Neural progenitor cell (in vitro differentiated cells): ENCODE data around the gene KLRF1. TPM values are rescaled to one million over a fixed set of nuclear protein-coding genes. Genes with fewer than 3 reads are reported as not detected.

ENCODE experiments used
- DNase-seq: peaks from one replicate; pipeline ENCODE4 v3.0.0-alpha.2; 2016; ENCODE audit warnings: low spot score
- H2AFZ ChIP-seq: fragments of 200-600 bp; sonication (generic); replicated peaks from 2 replicates; pipeline ENCODE4 v1.6.1; 2016; ENCODE audit warnings: antibody characterized with exemption
- H3F3A ChIP-seq: fragments of 200-600 bp; sonication (generic); 2 replicates; pipeline ENCODE4 v1.6.1; 2016; ENCODE audit warnings: antibody characterized with exemption, low read depth
- H3K27ac ChIP-seq: fragments of 200-600 bp; sonication (generic); 2 replicates; pipeline ENCODE4 v1.5.1; 2016; ENCODE audit warnings: mild to moderate bottlenecking
- H3K27me3 ChIP-seq: fragments of 200-600 bp; sonication (generic); 2 replicates; pipeline ENCODE4 v1.6.1; 2016; ENCODE audit warnings: mild to moderate bottlenecking, moderate library complexity
- H3K36me3 ChIP-seq: fragments of 200-600 bp; sonication (generic); 2 replicates; pipeline ENCODE4 v1.5.1; 2016
- H3K4me1 ChIP-seq: fragments of 200-600 bp; sonication (generic); 2 replicates; pipeline ENCODE4 v1.6.1; 2016; ENCODE audit warnings: mixed run types
- H3K4me2 ChIP-seq: fragments of 200-600 bp; sonication (generic); 2 replicates; pipeline ENCODE4 v1.6.1; 2016
- H3K4me3 ChIP-seq: fragments of 200-600 bp; sonication (generic); 2 replicates; pipeline ENCODE4 v1.5.1; 2016
- H3K79me2 ChIP-seq: fragments of 200-600 bp; sonication (generic); 2 replicates; pipeline ENCODE4 v1.6.1; 2016; ENCODE audit warnings: low read depth
- H3K9ac ChIP-seq: fragments of 200-600 bp; sonication (generic); 2 replicates; pipeline ENCODE4 v1.6.1; 2016
- H3K9me3 ChIP-seq: fragments of 200-600 bp; sonication (generic); 2 replicates; pipeline ENCODE4 v1.5.1; 2016; ENCODE audit warnings: low read depth
- H4K20me1 ChIP-seq: fragments of 200-600 bp; sonication (generic); 2 replicates; pipeline ENCODE4 v1.6.1; 2016; ENCODE audit warnings: low read depth
- H3K27ac Mint-ChIP-seq: 3 replicates; pipeline ENCODE4 v1.8.0; 2021; ENCODE audit warnings: mixed read lengths
- H3K27me3 Mint-ChIP-seq: 2 replicates; pipeline ENCODE4 v1.8.0; 2022; ENCODE audit warnings: low read depth, mild to moderate bottlenecking, inconsistent platforms, moderate library complexity, mixed read lengths; ENCODE audit not compliant: insufficient read depth
- H3K36me3 Mint-ChIP-seq: 3 replicates; pipeline ENCODE4 v1.8.0; 2021; ENCODE audit warnings: mixed read lengths
- H3K4me1 Mint-ChIP-seq: 3 replicates; pipeline ENCODE4 v1.8.0; 2021; ENCODE audit warnings: mixed read lengths
- H3K4me3 Mint-ChIP-seq: 3 replicates; pipeline ENCODE4 v1.8.0; 2021; ENCODE audit warnings: mild to moderate bottlenecking, moderate library complexity, mixed read lengths
- H3K9me3 Mint-ChIP-seq: 3 replicates; pipeline ENCODE4 v1.8.0; 2020; ENCODE audit warnings: mixed read lengths
- CTCF ChIP-seq: fragments of 200-600 bp; sonication (generic); IDR thresholded peaks from 2 replicates; pipeline ENCODE4 v1.5.1; 2017; ENCODE audit warnings: antibody characterized with exemption, mild to moderate bottlenecking
- EZH2 ChIP-seq: fragments of 200-600 bp; sonication (generic); IDR thresholded peaks from 2 replicates; pipeline ENCODE4 v1.6.1; 2017; ENCODE audit warnings: antibody characterized with exemption, mild to moderate bottlenecking, moderate library complexity
- EZH2phosphoT487 ChIP-seq: fragments of 200-600 bp; sonication (generic); IDR thresholded peaks from 2 replicates; pipeline ENCODE4 v1.6.1; 2017; ENCODE audit warnings: antibody characterized with exemption
- total RNA-seq: library from RNA; depleted of rRNA; stranded (reverse); fragments of >200 nt; gene quantifications from 2 replicates; pipeline ENCODE4 v1.2.3, GENCODE V29; 2015; ENCODE audit warnings: low replicate concordance

KLRF1 gene
- total RNA-seq, 1 donor from 2014 or later = not detected

- Histone ChIP-seq H3K27me3 (peaks cover 9% of the 10 kb centered on the region), H3K9me3 (no peaks in the 10 kb centered on the region), H3K4me2 (no peak overlapping the region), H3K4me1 (no peaks in the 10 kb centered on the region), H3K79me2 (no peaks in the 10 kb centered on the region), H3K9ac (no peak overlapping the region), H3K4me3 (no peak overlapping the region), H3K36me3 (no peaks in the 10 kb centered on the region), H3F3A (no peaks in the 10 kb centered on the region), H4K20me1 (no peaks in the 10 kb centered on the region), H3K27ac (no peak overlapping the region), H2AFZ (no peak overlapping the region)
- Mint-ChIP-seq H3K9me3 (no peaks in the 10 kb centered on the region), H3K27ac (no peak overlapping the region), H3K27me3 (peaks cover 6% of the 10 kb centered on the region), H3K4me3 (no peak overlapping the region), H3K4me1 (peaks cover 2% of the 10 kb centered on the region), H3K36me3 (no peaks in the 10 kb centered on the region)
- DNase-seq = no peak
- TF ChIP-seq CTCF = no peak
- TF ChIP-seq EZH2phosphoT487 = no peak
- TF ChIP-seq EZH2 = no peak
These were observed 17.9 kb upstream of the KLRF1 start for GRCh38 chr12:9809338-9809737.

GRCh38 chr12:9809866-9810265 lies 17.4 kb upstream of the KLRF1 start:
- no peak overlapping the region for H3K4me3 Mint-ChIP-seq
- Histone ChIP-seq H3K79me2 (no peaks in the 10 kb centered on the region), H3K9me3 (no peaks in the 10 kb centered on the region), H3K9ac (no peak overlapping the region), H3K4me1 (no peaks in the 10 kb centered on the region), H2AFZ (no peak overlapping the region), H3F3A (no peaks in the 10 kb centered on the region), H3K36me3 (no peaks in the 10 kb centered on the region), H3K4me2 (no peak overlapping the region), H3K27me3 (peaks cover 9% of the 10 kb centered on the region), H3K4me3 (no peak overlapping the region), H4K20me1 (no peaks in the 10 kb centered on the region), H3K27ac (no peak overlapping the region)
- no peaks in the 10 kb centered on the region for H3K36me3 Mint-ChIP-seq
- DNase-seq = no peak
- peaks cover 6% of the 10 kb centered on the region for H3K27me3 Mint-ChIP-seq
- no peak overlapping the region for H3K27ac Mint-ChIP-seq
- H3K9me3 Mint-ChIP-seq = no peaks in the 10 kb centered on the region
- peaks cover 2% of the 10 kb centered on the region for H3K4me1 Mint-ChIP-seq
- TF ChIP-seq CTCF (no peak), EZH2phosphoT487 (no peak), EZH2 (no peak)

DNA sequence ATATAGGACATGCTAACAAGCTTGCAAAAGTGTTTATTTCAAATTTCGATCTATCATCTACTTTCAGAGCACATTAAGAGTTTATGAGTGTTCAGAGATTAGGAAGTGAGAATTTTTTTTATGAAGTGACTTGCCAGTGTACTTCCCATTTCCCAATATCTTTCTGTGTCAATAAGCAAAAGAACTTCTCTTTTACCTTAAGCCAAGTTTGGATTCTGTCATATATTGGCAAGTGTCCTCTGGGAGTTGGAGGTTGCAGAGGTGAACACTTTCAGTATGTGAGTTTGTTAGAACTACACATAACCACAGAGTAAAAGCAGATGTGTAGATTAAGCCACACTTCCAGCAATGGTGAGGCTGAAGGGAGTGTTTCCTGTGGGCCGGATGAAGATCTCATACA lies 16.6 kb upstream of the KLRF1 start:
- no peaks in the 10 kb centered on the region for H3K9me3 Mint-ChIP-seq
- Histone ChIP-seq H3K27ac (no peak overlapping the region), H3K36me3 (no peaks in the 10 kb centered on the region), H3K4me3 (no peak overlapping the region), H3F3A (no peaks in the 10 kb centered on the region), H3K4me1 (no peaks in the 10 kb centered on the region), H4K20me1 (no peaks in the 10 kb centered on the region), H2AFZ (no peak overlapping the region), H3K27me3 (peaks cover 9% of the 10 kb centered on the region), H3K9ac (no peak overlapping the region), H3K9me3 (no peaks in the 10 kb centered on the region), H3K79me2 (no peaks in the 10 kb centered on the region), H3K4me2 (no peak overlapping the region)
- TF ChIP-seq EZH2phosphoT487 = no peak
- TF ChIP-seq EZH2 = no peak
- TF ChIP-seq CTCF = no peak
- H3K4me3 Mint-ChIP-seq = no peak overlapping the region
- peaks cover 11% of the 10 kb centered on the region for H3K27me3 Mint-ChIP-seq
- no peak overlapping the region for H3K27ac Mint-ChIP-seq
- peaks cover 2% of the 10 kb centered on the region for H3K4me1 Mint-ChIP-seq
- no peaks in the 10 kb centered on the region for H3K36me3 Mint-ChIP-seq
- DNase-seq = no peak

GRCh38 chr12:9811621-9812020 lies 15.7 kb upstream of the KLRF1 start:
- Mint-ChIP-seq H3K27ac (no peak overlapping the region), H3K36me3 (no peaks in the 10 kb centered on the region), H3K4me1 (peaks cover 2% of the 10 kb centered on the region), H3K9me3 (no peaks in the 10 kb centered on the region), H3K4me3 (no peak overlapping the region), H3K27me3 (peaks cover 13% of the 10 kb centered on the region)
- Histone ChIP-seq H3K9me3 (no peaks in the 10 kb centered on the region), H2AFZ (no peak overlapping the region), H4K20me1 (no peaks in the 10 kb centered on the region), H3K79me2 (no peaks in the 10 kb centered on the region), H3K27me3 (peaks cover 9% of the 10 kb centered on the region), H3K27ac (no peak overlapping the region), H3F3A (no peaks in the 10 kb centered on the region), H3K4me2 (no peak overlapping the region), H3K36me3 (no peaks in the 10 kb centered on the region), H3K4me1 (no peaks in the 10 kb centered on the region), H3K4me3 (no peak overlapping the region), H3K9ac (no peak overlapping the region)
- DNase-seq = no peak
- TF ChIP-seq EZH2phosphoT487 = no peak
- TF ChIP-seq CTCF = no peak
- TF ChIP-seq EZH2 = no peak
